ENCODE measurements around the gene RAET1G. TPM values are rescaled to one million over a fixed set of nuclear protein-coding genes. Genes with fewer than 3 reads are reported as not detected.
"Not testable (repeated sequence)": the region's sequence is repeated elsewhere in the genome, so short reads cannot be mapped to it uniquely, and the experiment has no call there.

Gene RAET1G
- 0.28 TPM for polyA plus RNA-seq
- long read RNA-seq, donor 1, result 0 reads
- long read RNA-seq, donor 2, result 0 reads
- long read RNA-seq, donor 3, result 0 reads
- long read RNA-seq, donor 4, result 0 reads
- long read RNA-seq, donor 5, result 0 reads
- long read RNA-seq, donor 6, result 0 reads
- long read RNA-seq, donor 7, result 0 reads
- long read RNA-seq, donor 8, result 0 reads
- long read RNA-seq, donor 9, result 0 reads
- long read RNA-seq, donor 10, result 0 reads
- long read RNA-seq, donor 11, partial matches to known transcripts, result 0 of 1 reads
- long read RNA-seq, donor 11, other reads (novel, unspliced or antisense), result 0 of 1 reads

GRCh38 chr6:149922642-149923326 is at the start of gene RAET1G:
TSS of gene RAET1G (minus strand) at chr6:149923121. CDS start at chr6:149923010, 111 bp downstream.
- DNase-seq, result peak; percentile 76 to 83
- Histone ChIP-seq H3K36me3 (ENCODE audit: control insufficient read depth, insufficient read depth, low read length) (no peaks in the 10 kb centered on the region), H3K27ac (ENCODE audit: low read length) (no peak within 1 kb of the TSS), H3K4me3 (ENCODE audit: low read length) (peak within 1 kb of the TSS; percentile 45), H3K4me1 (ENCODE audit: control insufficient read depth, insufficient read depth, low read length) (peaks cover 16% of the 10 kb centered on the region), H3K9me3 (ENCODE audit: control insufficient read depth, low read depth, low read length) (no peaks in the 10 kb centered on the region), H3K27me3 (ENCODE audit: control insufficient read depth, insufficient read depth, low read length) (peaks cover 48% of the 10 kb centered on the region)
- WGBS (ENCODE audit: insufficient coverage, low lambda C conversion rate), result no CpG with 5 or more reads among the region's 40 CpGs

- H3K4me3 ChIP-seq (ENCODE audit: low read length), result no peak overlapping the region
- H3K4me1 ChIP-seq (ENCODE audit: control insufficient read depth, insufficient read depth, low read length), result peaks cover 7% of the 10 kb centered on the region
- H3K27me3 ChIP-seq (ENCODE audit: control insufficient read depth, insufficient read depth, low read length), result peaks cover 90% of the 10 kb centered on the region
- no peaks in the 10 kb centered on the region for H3K36me3 ChIP-seq (ENCODE audit: control insufficient read depth, insufficient read depth, low read length)
- H3K27ac ChIP-seq (ENCODE audit: low read length), result no peak overlapping the region
- no peaks in the 10 kb centered on the region for H3K9me3 ChIP-seq (ENCODE audit: control insufficient read depth, low read depth, low read length)
- no peak for DNase-seq
- no CpG with 5 or more reads among the region's 2 CpGs for WGBS (ENCODE audit: insufficient coverage, low lambda C conversion rate)
Observed at GRCh38 chr6:149969635-149970034, 46.7 kb upstream of the RAET1G start.

GRCh38 chr6:149968909-149969308 is 46.0 kb upstream of the RAET1G start:
- not testable (repeated sequence) for H3K36me3 ChIP-seq (ENCODE audit: control insufficient read depth, insufficient read depth, low read length); H3K4me3 ChIP-seq (ENCODE audit: low read length); DNase-seq; H3K27ac ChIP-seq (ENCODE audit: low read length); H3K9me3 ChIP-seq (ENCODE audit: control insufficient read depth, low read depth, low read length)
- peaks cover 90% of the 10 kb centered on the region for H3K27me3 ChIP-seq (ENCODE audit: control insufficient read depth, insufficient read depth, low read length)
- H3K4me1 ChIP-seq (ENCODE audit: control insufficient read depth, insufficient read depth, low read length), result peaks cover 14% of the 10 kb centered on the region
- WGBS (ENCODE audit: insufficient coverage, low lambda C conversion rate), result no CpG with 5 or more reads among the region's 2 CpGs

- WGBS (ENCODE audit: insufficient coverage, low lambda C conversion rate), result no CpG with 5 or more reads among the region's 2 CpGs
- peaks cover 14% of the 10 kb centered on the region for H3K4me1 ChIP-seq (ENCODE audit: control insufficient read depth, insufficient read depth, low read length)
- DNase-seq; H3K4me3 ChIP-seq (ENCODE audit: low read length); H3K27ac ChIP-seq (ENCODE audit: low read length); H3K9me3 ChIP-seq (ENCODE audit: control insufficient read depth, low read depth, low read length); H3K36me3 ChIP-seq (ENCODE audit: control insufficient read depth, insufficient read depth, low read length): not testable (repeated sequence)
- H3K27me3 ChIP-seq (ENCODE audit: control insufficient read depth, insufficient read depth, low read length), result peaks cover 91% of the 10 kb centered on the region
Observed at GRCh38 chr6:149967999-149968398, 45.1 kb upstream of the RAET1G start.

- H3K4me1 ChIP-seq (ENCODE audit: control insufficient read depth, insufficient read depth, low read length), result peaks cover 14% of the 10 kb centered on the region
- no peaks in the 10 kb centered on the region for H3K9me3 ChIP-seq (ENCODE audit: control insufficient read depth, low read depth, low read length)
- no peak overlapping the region for H3K4me3 ChIP-seq (ENCODE audit: low read length)
- 82% methylated on average over 2 of the region's 4 CpGs for WGBS (ENCODE audit: insufficient coverage, low lambda C conversion rate)
- peaks cover 91% of the 10 kb centered on the region for H3K27me3 ChIP-seq (ENCODE audit: control insufficient read depth, insufficient read depth, low read length)
- H3K27ac ChIP-seq (ENCODE audit: low read length), result no peak overlapping the region
- H3K36me3 ChIP-seq (ENCODE audit: control insufficient read depth, insufficient read depth, low read length), result no peaks in the 10 kb centered on the region
- no peak for DNase-seq
Observed at GRCh38 chr6:149967591-149967990, 44.7 kb upstream of the RAET1G start.

GRCh38 chr6:149966319-149966718 is 43.4 kb upstream of the RAET1G start:
- not testable (repeated sequence) for H3K36me3 ChIP-seq (ENCODE audit: control insufficient read depth, insufficient read depth, low read length); H3K9me3 ChIP-seq (ENCODE audit: control insufficient read depth, low read depth, low read length); DNase-seq; H3K4me3 ChIP-seq (ENCODE audit: low read length); H3K27ac ChIP-seq (ENCODE audit: low read length)
- WGBS (ENCODE audit: insufficient coverage, low lambda C conversion rate), result no CpG with 5 or more reads among the region's 2 CpGs
- Histone ChIP-seq H3K4me1 (ENCODE audit: control insufficient read depth, insufficient read depth, low read length) (peaks cover 14% of the 10 kb centered on the region), H3K27me3 (ENCODE audit: control insufficient read depth, insufficient read depth, low read length) (peaks cover 96% of the 10 kb centered on the region)

GRCh38 chr6:149965194-149966020 is 42.5 kb upstream of the RAET1G start:
- Histone ChIP-seq H3K27ac (ENCODE audit: low read length) (no peak overlapping the region), H3K36me3 (ENCODE audit: control insufficient read depth, insufficient read depth, low read length) (no peaks in the 10 kb centered on the region), H3K4me3 (ENCODE audit: low read length) (no peak overlapping the region), H3K27me3 (ENCODE audit: control insufficient read depth, insufficient read depth, low read length) (peaks cover 99% of the 10 kb centered on the region), H3K9me3 (ENCODE audit: control insufficient read depth, low read depth, low read length) (no peaks in the 10 kb centered on the region), H3K4me1 (ENCODE audit: control insufficient read depth, insufficient read depth, low read length) (peaks cover 14% of the 10 kb centered on the region)
- DNase-seq, result peak in 1 of 2 donors; percentile 27
- WGBS (ENCODE audit: insufficient coverage, low lambda C conversion rate), result no CpG with 5 or more reads among the region's 38 CpGs

- WGBS (ENCODE audit: insufficient coverage, low lambda C conversion rate), result no CpG with 5 or more reads among the region's 103 CpGs
- Histone ChIP-seq H3K9me3 (ENCODE audit: control insufficient read depth, low read depth, low read length) (no peaks in the 10 kb centered on the region), H3K27ac (ENCODE audit: low read length) (no peak overlapping the region), H3K4me3 (ENCODE audit: low read length) (no peak overlapping the region), H3K36me3 (ENCODE audit: control insufficient read depth, insufficient read depth, low read length) (no peaks in the 10 kb centered on the region), H3K4me1 (ENCODE audit: control insufficient read depth, insufficient read depth, low read length) (peaks cover 14% of the 10 kb centered on the region), H3K27me3 (ENCODE audit: control insufficient read depth, insufficient read depth, low read length) (peaks cover 94% of the 10 kb centered on the region)
- DNase-seq, result no peak
Observed at GRCh38 chr6:149964308-149965193, 41.6 kb upstream of the RAET1G start.

- Histone ChIP-seq H3K4me3 (ENCODE audit: low read length) (peak within 1 kb of the TSS; percentile 5), H3K36me3 (ENCODE audit: control insufficient read depth, insufficient read depth, low read length) (no peaks in the 10 kb centered on the region), H3K27me3 (ENCODE audit: control insufficient read depth, insufficient read depth, low read length) (peaks cover 94% of the 10 kb centered on the region), H3K4me1 (ENCODE audit: control insufficient read depth, insufficient read depth, low read length) (peaks cover 14% of the 10 kb centered on the region), H3K9me3 (ENCODE audit: control insufficient read depth, low read depth, low read length) (no peaks in the 10 kb centered on the region), H3K27ac (ENCODE audit: low read length) (no peak within 1 kb of the TSS)
- peak; percentile 47 to 66 for DNase-seq
- WGBS (ENCODE audit: insufficient coverage, low lambda C conversion rate), result 0% methylated on average over 2 of the region's 69 CpGs
Observed at GRCh38 chr6:149963462-149964307, 40.8 kb upstream of the RAET1G start, which contains the start of gene ULBP1. TSS of gene ULBP1 (plus strand) at chr6:149963943. CDS start at chr6:149964050, 107 bp downstream.

All from large intestine (tissue), 12 donors.